ENCODE results near the gene PIP5K1C. TPM values are rescaled to one million over a fixed set of nuclear protein-coding genes. Genes with fewer than 3 reads are reported as not detected.

PIP5K1C gene
- total RNA-seq, 4 donors from 2014 or later, result 25.4 to 91.1 (median 36.4) TPM

- H3K4me1 ChIP-seq, result peaks cover 6 to 19% (median 13%) of the 10 kb centered on the region in 4 donors
Observed at GRCh38 chr19:3693025-3693925, 7.0 kb downstream of the PIP5K1C start.

GRCh38 chr19:3692141-3693024 is 7.9 kb downstream of the PIP5K1C start:
- in situ Hi-C loops (cut with MboI; ENCODE audit: low pct_ligation_motif_present in 1 of 4, low pct_unique_long_range_greater_than_20kb in 1 of 4, low sequenced_read_pairs in 3 of 4) (no loop called here), intact Hi-C loops (cut with DNase I; ENCODE audit: low total_unique reads) (no loop called here)
- peaks cover 10 to 23% (median 14%) of the 10 kb centered on the region in 4 donors for H3K4me1 ChIP-seq
- no peaks in the 10 kb centered on the region for H3K36me3 ChIP-seq
- H3K27me3 ChIP-seq, result no peaks in the 10 kb centered on the region
- H3K27ac ChIP-seq, result peak overlapping the region; percentile 17 to 78 (median 63)
- no peak overlapping the region for H3K4me3 ChIP-seq
- H3K9me3 ChIP-seq, result no peaks in the 10 kb centered on the region
- WGBS, 2 donors (ENCODE audit: low coverage in 1 of 2), result 66 to 79% methylated on average over 7 to 25 of the region's 25 CpGs
- no peak for DNase-seq
- TF ChIP-seq POLR2A (IDR thresholded peaks at IDR 0.05) (no peak), CTCF (IDR thresholded peaks at IDR 0.05) (peak; percentile 60 to 72 (median 61))

More at GRCh38 chr19:3693025-3693925, 7.0 kb downstream of the PIP5K1C start:
- H3K36me3 ChIP-seq, result no peaks in the 10 kb centered on the region
- in situ Hi-C loops (cut with MboI; ENCODE audit: low pct_ligation_motif_present in 1 of 4, low pct_unique_long_range_greater_than_20kb in 1 of 4, low sequenced_read_pairs in 3 of 4) (no loop called here), intact Hi-C loops (cut with DNase I; ENCODE audit: low total_unique reads) (no loop called here)
- H3K27me3 ChIP-seq, result no peaks in the 10 kb centered on the region
- no peak for DNase-seq
- no peaks in the 10 kb centered on the region for H3K9me3 ChIP-seq
- H3K4me3 ChIP-seq, result no peak overlapping the region
- TF ChIP-seq CTCF (IDR thresholded peaks at IDR 0.05), result no peak
- TF ChIP-seq POLR2A (IDR thresholded peaks at IDR 0.05), result no peak
- TF ChIP-seq POLR2AphosphoS5 (IDR thresholded peaks at IDR 0.05), result no peak
- TF ChIP-seq EP300 (IDR thresholded peaks at IDR 0.05; ENCODE audit: low read depth), result no peak
- 80 to 85% methylated on average over 2 to 34 of the region's 34 CpGs for WGBS, 2 donors (ENCODE audit: low coverage in 1 of 2)
- H3K27ac ChIP-seq, result peak overlapping the region; percentile 49 to 78 (median 63)

DNA sequence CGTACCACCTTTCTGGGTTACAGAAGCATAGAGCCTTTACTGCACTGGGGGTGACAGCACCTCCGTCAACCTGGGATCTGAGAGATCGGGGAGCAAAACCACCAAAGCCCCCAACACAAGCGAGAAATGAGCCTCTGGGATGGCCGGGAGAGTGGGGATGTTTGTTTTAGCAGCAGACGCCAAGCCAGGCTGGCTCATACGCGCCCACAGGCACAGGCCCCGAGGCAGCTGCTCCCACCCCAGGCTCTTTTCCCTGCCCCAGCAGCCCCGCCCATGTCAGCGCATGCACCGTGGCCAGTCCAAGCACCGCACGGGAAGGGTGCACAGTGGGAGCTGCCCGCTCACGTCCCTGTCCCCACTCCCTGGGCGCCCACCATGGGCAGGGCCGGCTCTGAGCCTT is 8.5 kb downstream of the PIP5K1C start:
- Histone ChIP-seq H3K4me3 (no peak overlapping the region), H3K27me3 (no peaks in the 10 kb centered on the region), H3K36me3 (no peaks in the 10 kb centered on the region), H3K27ac (peak overlapping the region in 1 of 4 donors; percentile 78), H3K9me3 (no peaks in the 10 kb centered on the region), H3K4me1 (peaks cover 14 to 29% (median 19%) of the 10 kb centered on the region in 4 donors)
- DNase-seq, result no peak
- no peak for TF ChIP-seq CTCF (IDR thresholded peaks at IDR 0.05)
- in situ Hi-C loops (cut with MboI; ENCODE audit: low pct_ligation_motif_present in 1 of 4, low pct_unique_long_range_greater_than_20kb in 1 of 4, low sequenced_read_pairs in 3 of 4) (no loop called here), intact Hi-C loops (cut with DNase I; ENCODE audit: low total_unique reads) (no loop called here)
- 98% methylated on average over 15 of the region's 18 CpGs; no CpG with 5 or more reads in 1 of the 2 donors for WGBS, 2 donors (ENCODE audit: low coverage in 1 of 2)

DNA sequence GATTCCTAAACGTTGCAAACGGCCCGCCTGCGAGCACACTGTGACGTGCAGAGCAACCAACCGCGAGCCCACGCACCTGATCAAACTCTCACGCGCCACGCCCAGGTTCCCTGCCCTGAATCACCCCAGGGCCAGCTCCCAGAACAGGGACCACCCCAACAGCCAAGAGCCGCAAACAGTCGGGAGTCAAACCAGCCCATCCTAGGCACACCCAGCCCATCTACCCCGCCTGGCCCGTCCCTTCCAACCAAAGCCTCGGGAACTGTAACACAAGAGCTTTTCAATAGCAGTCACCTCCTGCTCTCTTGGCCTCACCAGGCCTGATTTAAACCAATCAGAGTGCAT is 8.9 kb downstream of the PIP5K1C start:
- Histone ChIP-seq H3K27ac (peak overlapping the region in 1 of 4 donors; percentile 78), H3K4me1 (peaks cover 14 to 32% (median 20%) of the 10 kb centered on the region in 4 donors), H3K27me3 (no peaks in the 10 kb centered on the region), H3K4me3 (no peak overlapping the region), H3K9me3 (no peaks in the 10 kb centered on the region), H3K36me3 (no peaks in the 10 kb centered on the region)
- no peak for TF ChIP-seq EP300 (IDR thresholded peaks at IDR 0.05; ENCODE audit: low read depth)
- no peak for TF ChIP-seq POLR2AphosphoS5 (IDR thresholded peaks at IDR 0.05)
- TF ChIP-seq POLR2A (IDR thresholded peaks at IDR 0.05), result no peak
- TF ChIP-seq CTCF (IDR thresholded peaks at IDR 0.05), result no peak
- no peak for DNase-seq
- intact Hi-C loops (cut with DNase I; ENCODE audit: low total_unique reads) (no loop called here), in situ Hi-C loops (cut with MboI; ENCODE audit: low pct_ligation_motif_present in 1 of 4, low pct_unique_long_range_greater_than_20kb in 1 of 4, low sequenced_read_pairs in 3 of 4) (no loop called here)
- 80 to 88% methylated on average over 3 to 16 of the region's 16 CpGs for WGBS, 2 donors (ENCODE audit: low coverage in 1 of 2)
